IPS-11a (cell line): ENCODE data around the gene COL4A1.
A peak's percentile ranks its signal among the peaks of the same experiment; 100 is the strongest.

ENCODE experiments used
- H3K4me3 ChIP-seq: one replicate; pipeline ENCODE4 v1.5.1; 2013; ENCODE audit warnings: low read depth, low read length, control low read depth

Gene COL4A1

GRCh38 chr13:110306960-110307766 lies at the start of gene COL4A1, which contains the start of gene COL4A2:
Gene COL4A1 (minus strand): TSS chr13:110307157. CDS start chr13:110307027, 130 bp downstream.
Gene COL4A2 (plus strand): TSS chr13:110307284. CDS start chr13:110307904, 620 bp downstream.
- H3K4me3 ChIP-seq: peak within 1 kb of the TSS; percentile 77

- no peak overlapping the region for H3K4me3 ChIP-seq
Measured at GRCh38 chr13:110356362-110356761, 49.4 kb upstream of the COL4A1 start.

DNA sequence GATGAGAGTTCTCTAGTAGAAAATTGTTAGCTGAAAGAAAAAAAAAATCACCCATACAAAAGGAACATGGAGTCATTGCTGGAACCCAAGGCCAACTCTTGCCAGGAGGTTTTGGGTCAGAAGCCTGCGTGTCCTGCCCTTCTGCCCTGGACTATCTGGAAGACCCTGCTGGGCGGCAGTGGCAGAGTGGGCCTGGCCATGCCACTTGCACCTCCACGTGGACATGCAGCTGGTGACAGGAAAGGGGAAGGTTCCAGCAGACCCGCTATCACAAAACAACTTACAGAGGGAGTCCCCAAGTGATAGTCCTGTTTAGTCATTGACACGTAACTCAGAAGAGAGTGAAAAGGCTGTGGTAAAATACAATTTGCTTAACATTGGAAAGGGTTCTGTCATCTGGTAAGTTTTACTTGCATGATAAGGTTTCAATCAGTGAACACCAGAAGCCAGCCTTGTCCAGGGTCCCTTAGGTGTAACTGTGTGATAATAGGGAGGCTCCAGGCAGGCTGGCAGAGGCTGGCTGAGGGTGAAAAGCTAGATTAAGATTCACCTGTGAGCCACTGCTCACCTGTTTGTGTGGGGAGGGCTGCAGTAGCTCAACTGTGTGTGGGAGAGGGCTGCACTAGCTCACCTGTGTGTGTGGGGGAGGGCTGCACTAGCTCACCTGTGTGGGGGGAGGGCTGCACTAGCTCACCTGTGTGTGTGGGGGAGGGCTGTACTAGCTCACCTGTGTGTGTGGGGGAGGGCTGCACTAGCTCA lies 47.9 kb upstream of the COL4A1 start:
- H3K4me3 ChIP-seq: no peak overlapping the region

GRCh38 chr13:110354123-110354627 lies 47.2 kb upstream of the COL4A1 start:
- H3K4me3 ChIP-seq: no peak overlapping the region

DNA sequence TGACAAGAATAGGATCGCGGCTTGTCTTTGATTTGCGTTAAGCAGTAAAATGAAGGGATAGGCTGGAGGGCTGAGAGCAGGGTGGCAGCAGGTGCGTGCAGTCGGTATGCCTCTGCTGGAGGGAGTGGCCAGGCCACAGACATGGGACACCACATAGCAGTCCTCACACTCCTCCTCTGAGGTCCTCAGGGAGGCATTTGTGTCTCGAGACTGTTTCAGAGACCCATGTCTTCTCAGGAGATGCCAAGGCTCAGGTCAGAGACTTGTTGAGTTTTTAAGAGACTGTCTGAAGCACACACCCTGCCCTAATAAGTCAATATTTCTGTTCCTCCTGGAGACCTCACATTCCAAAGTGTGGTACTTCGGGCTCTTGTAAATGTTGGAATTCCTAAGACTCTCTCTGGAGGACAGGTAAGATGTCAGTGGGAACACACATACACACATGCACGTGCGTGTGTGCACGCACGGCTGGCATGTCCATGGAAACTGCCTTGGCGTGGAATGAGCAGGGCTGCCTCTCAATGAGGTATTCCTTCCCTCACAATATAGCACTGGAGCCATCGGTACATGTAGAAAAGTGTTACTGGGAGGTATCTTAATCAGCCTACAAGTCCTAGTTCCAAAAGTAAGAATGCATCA lies 46.5 kb upstream of the COL4A1 start:
- H3K4me3 ChIP-seq: no peak overlapping the region

DNA sequence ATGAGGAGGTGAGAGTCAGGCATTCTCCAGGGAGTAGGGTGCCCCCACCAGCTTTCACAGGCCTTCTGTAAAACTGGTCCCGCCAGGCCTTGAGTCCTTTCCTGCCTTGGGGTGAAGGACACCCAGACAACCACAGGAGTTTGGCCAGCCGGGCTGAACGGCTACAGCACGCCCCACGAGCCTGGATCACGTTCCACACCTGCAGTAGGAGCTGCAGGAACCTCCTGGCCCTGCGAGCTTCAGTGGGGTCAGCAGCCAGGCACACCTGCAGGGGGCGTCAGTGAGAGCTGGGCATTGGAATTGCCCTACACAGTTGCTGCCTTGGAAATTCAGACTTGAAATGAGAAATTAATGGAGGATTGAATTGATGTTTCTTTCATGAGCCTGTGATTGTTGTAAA lies 45.8 kb upstream of the COL4A1 start:
- H3K4me3 ChIP-seq: no peak overlapping the region

DNA sequence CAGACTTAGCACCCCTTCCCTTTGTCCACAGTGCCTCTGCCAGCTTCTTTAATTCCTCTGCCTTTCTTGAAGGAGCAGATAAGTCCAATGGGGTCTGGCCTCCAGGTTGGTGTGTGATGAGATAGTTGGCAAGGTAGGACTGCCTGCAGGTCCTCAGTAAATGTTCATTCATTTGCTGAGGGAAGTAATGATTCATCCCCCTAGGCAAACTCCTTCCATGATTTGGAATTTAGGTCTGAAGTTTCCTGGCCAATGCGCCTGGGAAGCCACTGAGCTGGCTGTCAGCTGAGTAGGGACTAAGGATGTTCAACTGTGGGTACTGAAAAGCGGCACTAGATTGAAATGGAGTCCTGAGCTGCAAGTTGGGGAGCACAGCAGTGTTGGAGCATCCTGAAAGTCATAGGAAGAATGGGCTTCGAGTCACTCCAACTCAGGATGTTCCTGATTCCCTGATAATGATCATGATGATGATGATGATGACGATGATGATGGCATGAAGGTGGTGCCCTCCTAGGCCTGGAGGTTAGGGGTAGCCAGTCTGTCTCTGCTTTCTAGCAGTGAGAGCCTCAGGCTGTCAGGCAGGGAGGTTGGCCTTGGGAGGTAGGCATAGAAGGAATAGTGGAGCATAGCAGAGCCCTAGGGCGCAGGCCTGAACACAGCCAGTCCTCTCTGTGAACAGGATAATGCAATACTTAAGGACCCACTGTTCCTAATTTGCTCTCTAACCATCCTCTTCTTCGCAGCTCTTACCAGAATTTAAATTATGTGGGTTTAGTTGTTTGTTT lies 44.9 kb upstream of the COL4A1 start:
- no peak overlapping the region for H3K4me3 ChIP-seq

- H3K4me3 ChIP-seq: no peak overlapping the region
Measured at GRCh38 chr13:110350509-110350908, 43.6 kb upstream of the COL4A1 start.

- H3K4me3 ChIP-seq: no peak overlapping the region
Measured at GRCh38 chr13:110350049-110350448, 43.1 kb upstream of the COL4A1 start.

- no peak overlapping the region for H3K4me3 ChIP-seq
Measured at GRCh38 chr13:110349239-110349638, 42.3 kb upstream of the COL4A1 start.

- no peak overlapping the region for H3K4me3 ChIP-seq
Measured at GRCh38 chr13:110348309-110349105, 41.5 kb upstream of the COL4A1 start.

DNA sequence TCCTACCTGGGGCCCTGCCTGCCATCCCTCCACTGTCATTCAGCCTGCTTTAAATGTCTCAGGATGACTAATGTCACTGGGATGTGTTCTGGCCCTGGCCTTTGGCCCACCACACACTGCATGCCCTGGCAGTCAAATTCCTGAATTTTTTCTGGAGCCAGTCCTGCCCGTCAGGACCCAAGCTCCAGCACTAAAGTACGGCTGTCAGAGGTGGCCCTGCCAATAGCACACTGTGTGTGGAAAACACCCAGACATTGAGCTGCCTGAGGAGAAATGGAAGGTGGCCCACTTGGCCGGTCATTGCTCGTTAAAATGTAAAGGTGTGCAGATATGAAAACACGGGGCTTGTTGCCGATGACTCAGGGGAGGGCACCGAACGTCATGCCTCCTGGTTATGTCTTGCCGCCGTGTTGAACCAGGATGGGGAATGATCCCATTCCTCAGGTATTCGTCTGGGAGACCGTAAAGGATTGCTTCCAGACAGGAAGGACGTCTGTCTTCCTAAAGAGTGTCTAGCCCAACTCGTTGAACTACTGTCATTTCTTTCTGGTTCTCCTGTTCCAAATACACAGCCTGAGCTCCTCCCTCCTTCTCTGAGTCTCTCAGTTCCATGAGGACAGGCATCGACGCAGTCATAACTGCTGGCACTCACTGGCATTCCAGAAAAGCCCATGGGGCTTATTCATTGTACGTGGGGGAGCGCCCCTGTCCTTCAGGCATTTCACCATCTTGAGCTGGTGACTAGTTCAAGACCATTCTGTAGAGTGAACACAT lies 40.8 kb upstream of the COL4A1 start:
- no peak overlapping the region for H3K4me3 ChIP-seq

DNA sequence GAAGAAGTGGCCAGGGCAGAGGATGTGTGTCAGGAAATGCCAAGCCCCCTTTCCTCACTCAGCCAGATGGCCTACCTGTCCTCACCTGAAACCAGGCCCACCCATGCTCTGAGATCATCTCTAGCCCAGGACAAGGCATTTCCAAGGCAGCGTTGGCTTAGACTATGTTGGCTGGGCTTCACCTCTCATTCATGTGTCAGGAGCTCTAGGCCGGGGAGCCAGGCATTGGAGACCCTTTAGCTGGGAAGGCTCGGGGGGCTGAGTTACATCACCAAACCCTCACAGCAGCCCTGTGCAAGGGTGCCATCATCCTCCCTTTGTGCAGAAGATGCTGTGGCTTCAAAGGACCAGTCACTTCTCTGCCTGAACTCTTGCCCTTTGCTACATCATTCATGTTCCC lies 40.1 kb upstream of the COL4A1 start:
- H3K4me3 ChIP-seq: no peak overlapping the region

GRCh38 chr13:110346661-110347067 lies 39.7 kb upstream of the COL4A1 start:
- H3K4me3 ChIP-seq: no peak overlapping the region

GRCh38 chr13:110345701-110346100 lies 38.7 kb upstream of the COL4A1 start:
- no peak overlapping the region for H3K4me3 ChIP-seq

- H3K4me3 ChIP-seq: no peak overlapping the region
Measured at GRCh38 chr13:110345266-110345665, 38.3 kb upstream of the COL4A1 start.

- no peak overlapping the region for H3K4me3 ChIP-seq
Measured at GRCh38 chr13:110344320-110344719, 37.4 kb upstream of the COL4A1 start.

- H3K4me3 ChIP-seq: no peak overlapping the region
Measured at GRCh38 chr13:110343241-110343865, 36.4 kb upstream of the COL4A1 start.

DNA sequence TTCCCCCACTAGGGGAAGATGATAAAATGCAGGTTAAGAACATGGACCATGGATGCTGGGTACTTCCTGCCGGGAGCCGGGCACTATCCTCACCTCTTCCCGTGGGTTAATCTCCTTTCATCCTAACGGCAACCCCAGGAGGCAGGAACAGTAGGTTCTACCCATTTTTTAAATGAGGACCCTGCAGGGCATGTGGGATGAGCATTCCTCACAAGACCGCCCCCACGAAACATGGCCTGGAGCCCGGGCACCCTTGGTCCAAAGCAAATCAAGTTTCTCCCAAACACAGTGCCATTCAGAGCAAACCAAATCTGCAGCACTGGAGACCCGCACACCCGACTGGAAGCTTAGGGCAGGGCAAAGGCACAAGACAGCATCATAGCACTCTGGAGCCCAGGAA lies 35.5 kb upstream of the COL4A1 start:
- H3K4me3 ChIP-seq: no peak overlapping the region
